GM21529 (cell line): ENCODE measurements around the gene CYP2W1.
"Not testable (repeated sequence)": the region's sequence is repeated elsewhere in the genome, so short reads cannot be mapped to it uniquely, and the experiment has no call there.

Source experiments
- ATAC-seq: cut with Tn5 transposase; IDR thresholded peaks from one replicate; pipeline ENCODE4 v1.9.1; 2021; ENCODE audit not compliant: unreplicated experiment

Gene CYP2W1

DNA sequence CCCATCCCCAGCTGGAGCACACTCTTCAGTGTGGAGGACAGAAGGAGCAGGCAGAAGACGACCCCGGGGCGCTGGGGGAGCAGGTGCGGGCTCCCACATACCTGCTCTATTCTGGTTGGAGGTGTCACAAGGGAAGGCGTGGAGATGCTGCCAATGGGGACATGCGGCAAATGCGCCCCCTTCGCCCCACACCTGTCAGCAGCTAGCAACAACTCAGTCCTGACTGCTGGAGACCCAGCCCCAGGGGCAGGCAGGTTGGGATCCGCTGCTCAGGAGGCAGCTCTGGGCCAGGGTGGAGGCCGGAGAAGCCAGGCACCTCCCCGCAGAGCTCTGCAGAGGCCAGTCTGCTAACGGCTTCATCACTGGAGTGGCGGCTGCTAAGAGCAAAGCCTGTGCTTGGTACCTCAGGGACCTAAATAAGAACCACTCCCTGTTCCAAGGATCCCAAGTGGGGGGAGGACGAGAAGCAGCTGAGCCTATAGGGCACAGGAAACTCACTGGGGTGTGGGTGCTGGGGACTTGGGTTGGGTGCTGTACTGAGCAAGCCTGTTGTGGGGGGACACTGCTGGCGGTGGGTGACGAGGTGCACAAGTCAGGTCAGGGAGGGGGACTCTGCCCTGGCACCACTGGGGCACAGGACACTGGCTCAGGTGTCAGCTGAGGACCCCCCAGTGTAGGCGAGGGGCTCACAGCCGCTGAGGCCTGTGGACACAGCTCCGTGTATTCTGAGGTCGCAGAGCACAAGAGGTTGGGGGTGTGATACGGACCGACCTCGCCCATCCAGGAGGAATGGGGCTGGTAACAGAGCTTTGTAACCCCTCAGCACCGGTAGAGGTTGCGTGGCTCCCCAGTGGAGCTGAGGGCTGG lies 42.1 kb downstream of the CYP2W1 start:
- ATAC-seq, result no peak

DNA sequence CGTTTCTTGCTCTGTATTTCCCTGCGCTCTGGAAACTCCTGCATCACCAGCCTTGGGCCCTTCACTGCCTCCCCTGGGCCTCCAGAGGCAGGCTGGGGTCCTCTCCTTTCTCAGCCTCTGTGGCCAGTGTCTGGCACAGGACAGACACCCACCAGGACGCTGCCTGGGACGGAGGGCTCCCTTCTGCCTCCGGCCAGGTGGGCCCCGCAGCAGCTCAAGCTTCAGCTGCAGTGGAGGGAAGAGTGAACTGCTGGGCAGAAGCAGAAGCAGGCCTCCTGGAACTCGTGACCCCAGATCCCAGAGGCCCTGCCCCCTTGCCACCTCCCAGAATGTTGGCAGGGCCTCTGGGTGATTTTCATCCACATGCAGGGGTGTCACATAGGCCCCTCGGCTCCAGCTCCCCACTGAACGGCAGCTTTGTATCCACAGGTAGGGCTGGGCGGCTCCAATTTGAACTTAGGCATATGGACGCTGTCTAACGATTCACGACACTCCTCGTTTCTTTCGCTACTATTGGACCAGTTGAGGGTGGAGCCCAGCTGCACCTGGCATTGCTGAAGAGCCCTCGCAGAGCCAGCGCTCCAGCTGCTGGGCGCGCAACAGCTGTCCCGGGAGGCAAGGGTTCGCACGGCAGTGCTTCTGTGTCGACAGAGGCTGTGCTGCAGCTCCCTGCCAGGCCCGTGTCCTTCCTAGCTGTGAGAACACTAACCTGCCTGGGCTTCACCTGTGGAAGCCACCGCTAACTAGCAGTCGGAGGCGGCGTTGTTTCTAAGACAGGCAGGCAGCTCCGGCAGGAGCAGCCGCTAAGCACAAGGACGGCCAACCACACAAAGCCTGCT lies 43.0 kb downstream of the CYP2W1 start:
- no peak for ATAC-seq

DNA sequence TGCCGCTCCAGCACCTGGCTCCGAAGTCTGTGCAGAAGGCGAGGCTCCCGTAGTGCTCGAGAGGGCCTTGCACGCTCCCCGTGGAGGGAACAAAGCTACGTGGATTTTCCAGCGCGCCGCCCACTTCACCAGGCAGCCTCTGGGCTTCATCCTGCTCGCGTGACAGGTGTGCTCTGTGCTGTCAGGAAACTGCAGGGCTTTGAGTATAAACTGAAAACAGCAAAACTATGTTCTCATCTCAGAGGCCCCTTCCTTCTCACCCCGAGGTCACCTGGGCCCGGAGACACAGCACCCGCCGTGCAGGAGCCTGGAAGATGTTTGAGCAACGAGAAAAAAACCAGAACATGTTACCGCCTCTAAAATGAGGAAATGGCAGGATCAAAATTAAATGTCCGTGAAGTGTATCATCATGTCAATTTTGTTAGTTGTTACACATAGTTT lies 43.8 kb downstream of the CYP2W1 start:
- ATAC-seq, result no peak

DNA sequence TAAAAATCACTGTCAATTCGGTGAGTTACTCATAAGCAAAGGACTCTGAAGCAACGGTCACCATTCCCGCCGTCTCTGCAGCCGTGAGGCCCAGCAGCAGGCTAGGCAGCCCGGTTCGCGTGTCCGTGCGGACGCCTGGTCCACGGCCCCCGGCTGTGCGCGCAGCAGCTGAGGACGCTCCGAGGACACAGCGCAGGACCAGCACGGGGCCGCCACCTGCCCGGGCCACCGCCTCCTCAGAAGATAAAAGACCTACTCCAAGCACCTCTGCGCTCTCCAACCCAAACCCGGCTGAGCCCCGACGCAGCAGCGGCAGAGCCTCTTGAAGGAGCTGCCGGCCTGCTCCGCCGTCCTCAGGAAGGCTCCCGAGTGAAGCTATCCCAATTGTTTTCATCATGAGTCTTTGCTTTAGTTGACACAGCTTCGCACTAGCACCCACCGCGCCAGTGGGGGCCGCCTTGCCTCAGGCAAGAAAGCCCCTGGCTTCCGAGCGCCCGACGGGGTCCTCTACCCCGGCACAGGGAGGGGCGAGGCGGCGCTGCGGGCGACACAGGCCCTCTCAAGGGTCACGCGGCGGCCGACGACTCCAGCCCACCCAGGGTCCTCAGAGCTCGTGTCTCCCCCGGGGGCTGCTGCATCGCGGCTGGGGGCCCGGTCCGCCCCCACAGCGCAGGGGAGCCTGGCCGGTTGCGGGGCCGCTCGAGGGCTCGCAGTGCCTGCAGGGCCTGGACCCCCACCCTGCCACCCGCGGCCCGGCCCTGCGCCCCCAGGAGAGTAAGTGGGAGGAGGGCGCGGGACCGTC lies 44.5 kb downstream of the CYP2W1 start:
- ATAC-seq, result peak; percentile 0

DNA sequence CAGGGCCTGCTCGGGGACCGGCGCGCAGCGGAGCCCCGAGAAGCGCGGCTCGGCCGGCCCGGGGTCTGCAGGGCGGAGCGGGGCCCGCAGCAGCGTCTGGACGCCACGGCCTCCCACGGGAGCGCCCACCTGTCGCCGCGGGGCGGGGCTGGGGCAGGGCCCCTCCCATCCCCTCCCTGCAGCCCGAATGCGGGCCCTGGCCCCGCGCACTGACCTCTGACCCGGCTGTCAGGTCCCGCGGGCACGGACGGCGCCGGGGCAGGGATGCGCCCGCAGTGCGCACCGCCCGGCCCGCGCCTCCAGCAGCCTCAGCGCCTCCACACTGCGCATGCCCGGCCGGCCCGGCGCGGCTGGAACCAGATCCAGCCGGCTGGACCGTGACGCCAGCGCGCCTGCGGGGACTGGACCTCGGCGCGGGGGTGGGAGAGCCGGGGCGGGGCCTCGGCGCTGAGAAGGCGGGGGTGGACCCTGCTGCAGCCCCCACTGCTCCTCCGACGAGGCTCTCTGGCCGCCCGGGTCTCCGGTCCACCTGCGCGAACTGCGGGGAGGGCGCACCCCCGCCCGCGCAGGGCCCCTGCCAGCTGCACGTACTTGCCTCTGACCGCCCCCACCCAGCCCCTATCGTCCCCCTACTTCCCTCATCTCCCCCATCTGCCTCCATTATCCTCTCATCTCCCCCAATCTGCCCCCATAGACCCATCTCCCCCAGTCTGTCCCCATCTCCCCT lies 45.2 kb downstream of the CYP2W1 start:
- peak; percentile 44 for ATAC-seq

DNA sequence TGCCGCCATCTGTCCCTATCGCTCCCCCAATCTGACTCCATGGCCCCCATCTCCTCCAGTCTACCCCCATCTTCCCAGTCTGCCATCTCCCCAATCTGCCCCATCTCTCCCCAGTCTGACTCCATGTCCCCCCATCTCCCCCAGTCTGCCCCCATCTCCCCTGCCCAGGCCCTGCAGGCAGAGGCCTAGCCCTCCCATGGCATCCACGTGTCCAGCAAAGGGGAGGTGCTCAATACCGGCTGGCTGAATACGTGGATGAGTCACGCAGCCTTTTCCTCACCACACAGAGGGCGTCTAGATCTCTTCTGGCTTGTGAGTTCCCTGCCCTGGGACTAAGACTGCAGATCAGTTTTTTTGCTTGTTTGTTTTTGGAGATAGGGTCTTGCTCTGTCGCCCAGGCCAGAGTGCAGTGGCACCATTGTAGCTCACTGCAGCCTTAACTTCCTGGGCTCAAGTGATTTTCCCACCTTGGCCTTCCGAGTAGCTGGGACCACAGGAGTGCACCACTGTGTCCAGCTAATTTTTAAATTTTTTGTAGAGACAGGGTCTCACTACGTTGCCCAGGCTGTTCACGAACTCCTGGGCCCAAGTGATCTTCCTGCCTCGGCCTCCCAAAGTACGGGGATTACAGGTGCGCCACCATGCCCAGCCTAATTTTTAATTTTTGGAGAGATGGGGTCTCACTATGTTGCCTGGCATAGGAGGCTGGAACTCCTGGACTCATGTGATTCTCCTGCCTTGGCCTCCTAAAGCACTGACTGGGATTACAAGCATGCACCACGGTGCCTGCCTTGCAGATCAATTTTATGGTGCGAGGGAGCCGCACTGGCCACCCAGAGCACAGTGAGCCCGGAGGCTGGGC lies 46.0 kb downstream of the CYP2W1 start:
- ATAC-seq, result no peak

DNA sequence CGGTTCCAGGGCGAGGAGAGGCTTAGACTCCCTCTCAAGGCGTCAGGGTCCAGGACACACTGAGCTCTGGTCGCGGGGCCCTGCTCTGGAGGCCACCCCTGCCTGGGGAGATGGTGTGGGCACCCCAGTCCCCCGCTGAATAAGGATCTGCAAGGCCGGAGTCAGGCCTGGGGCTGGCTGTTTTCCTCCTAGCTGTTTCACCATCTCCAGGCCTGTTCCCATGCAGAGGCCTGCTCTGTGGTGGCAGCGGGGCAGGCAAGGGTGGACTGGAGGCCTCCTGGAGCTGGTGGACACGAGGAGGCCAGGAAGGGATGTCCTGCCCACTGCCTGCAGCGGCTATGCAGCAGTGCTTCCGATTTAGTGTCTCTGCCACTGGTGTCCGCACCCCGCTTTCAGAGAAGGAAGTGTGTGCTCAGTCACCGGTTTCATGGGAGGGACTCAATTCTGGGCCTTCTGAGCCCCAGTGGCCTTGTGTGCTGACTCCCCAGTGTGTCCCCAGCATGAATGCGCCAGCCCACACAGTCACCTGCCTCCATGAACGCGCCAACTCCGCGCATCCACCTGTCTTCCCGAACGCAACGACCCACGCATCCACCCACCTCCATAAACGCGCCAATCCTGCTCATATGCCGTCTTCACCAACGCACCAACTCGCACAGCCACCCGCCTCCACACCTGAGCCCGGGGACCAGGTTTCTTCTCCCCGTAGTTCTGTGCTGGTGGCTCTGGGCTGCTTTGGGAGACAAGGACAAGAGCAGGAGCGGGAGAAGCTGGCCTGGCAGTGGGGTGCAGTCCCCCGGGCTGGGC lies 46.9 kb downstream of the CYP2W1 start:
- no peak for ATAC-seq

DNA sequence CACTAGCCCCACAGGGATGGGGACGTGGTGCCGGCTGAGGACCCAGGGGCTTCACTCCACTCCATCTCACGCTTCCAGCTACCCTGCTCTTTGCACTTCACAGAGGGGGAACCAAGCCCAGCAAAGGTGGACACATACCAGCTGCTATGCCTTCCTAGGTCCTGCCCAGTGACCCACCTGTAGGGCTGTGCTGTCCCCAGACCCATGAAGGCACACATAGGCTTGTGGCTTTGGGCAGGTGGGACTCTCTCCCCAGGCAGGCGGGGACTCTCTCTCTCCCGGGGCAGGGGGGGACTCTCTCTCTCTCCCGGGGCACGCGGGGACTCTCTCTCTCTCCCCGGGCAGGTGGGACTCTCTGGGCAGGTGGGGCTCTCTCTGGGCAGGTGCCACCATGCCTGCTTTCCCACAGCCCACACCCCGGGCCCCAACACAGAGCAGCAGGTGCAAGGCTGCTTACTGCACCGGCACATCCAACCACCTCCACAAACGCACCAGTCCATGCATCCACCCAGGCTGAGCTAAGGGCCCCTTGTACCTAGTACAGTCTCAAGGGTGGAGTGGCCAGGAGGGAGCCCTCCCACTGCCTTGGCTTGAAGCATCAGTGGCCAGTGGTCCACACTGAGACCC lies 47.6 kb downstream of the CYP2W1 start:
- ATAC-seq, result no peak

DNA sequence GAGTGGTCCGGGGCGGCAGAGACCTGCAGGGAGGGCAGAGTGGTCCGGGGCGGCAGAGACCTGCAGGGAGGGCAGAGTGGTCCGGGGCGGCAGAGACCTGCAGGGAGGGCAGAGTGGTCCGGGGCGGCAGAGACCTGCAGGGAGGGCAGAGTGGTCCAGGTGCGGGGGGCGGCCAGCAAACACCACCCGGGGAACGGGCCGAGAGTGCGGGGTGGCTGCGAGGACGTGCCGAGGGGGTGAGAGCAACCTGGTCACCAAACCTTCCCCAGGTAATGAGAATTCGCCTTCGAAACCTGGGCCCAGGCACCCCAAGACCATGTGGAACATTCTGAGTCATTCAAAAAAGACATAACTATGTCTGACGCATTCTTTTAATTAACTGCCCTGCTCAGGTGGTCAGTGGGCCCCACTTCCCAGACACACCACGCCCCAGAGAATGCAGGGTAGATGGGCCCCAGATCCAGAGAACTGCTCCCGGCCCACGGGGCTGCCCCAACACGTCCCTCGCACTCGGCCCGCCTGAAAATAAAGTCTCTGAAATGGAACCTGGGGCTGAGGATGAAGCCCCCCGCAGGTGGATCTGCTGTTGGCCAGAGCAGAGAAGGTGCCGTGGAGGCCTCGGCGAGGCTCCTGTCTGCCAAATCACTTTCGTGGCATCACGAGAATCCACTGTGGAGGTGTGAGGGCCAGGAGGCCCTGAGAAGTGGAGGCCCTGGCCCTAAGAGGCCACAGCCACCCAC lies 48.9 kb downstream of the CYP2W1 start:
- no peak for ATAC-seq

DNA sequence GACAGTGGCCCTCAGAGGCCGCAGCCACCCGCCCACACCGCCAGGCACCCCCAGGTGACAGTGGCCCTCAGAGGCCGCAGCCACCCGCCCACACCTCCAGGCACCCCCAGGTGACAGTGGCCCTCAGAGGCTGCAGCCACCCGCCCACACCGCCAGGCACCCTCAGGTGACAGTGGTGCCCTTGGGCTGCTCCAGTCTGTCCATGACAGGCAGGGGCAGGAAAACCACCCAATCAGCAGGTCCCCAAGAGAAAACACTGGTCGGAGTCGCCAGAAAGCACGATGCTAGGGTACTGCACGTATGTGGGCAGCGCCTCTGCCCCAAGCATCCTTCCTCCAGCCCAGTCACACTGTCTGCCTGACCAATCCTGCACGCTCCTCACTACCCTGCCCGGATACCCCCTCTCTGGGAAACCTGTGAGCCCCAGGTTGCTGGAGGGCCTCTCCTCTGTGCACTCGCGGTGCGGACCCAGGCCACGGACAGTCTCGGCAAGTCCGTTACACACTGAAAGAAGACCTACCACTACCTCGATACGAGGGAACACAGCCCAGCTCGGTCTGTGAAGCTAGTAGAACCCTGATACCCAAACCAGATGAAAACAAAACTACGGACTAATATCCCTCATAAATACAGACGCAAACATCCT lies 49.7 kb downstream of the CYP2W1 start:
- ATAC-seq, result no peak

DNA sequence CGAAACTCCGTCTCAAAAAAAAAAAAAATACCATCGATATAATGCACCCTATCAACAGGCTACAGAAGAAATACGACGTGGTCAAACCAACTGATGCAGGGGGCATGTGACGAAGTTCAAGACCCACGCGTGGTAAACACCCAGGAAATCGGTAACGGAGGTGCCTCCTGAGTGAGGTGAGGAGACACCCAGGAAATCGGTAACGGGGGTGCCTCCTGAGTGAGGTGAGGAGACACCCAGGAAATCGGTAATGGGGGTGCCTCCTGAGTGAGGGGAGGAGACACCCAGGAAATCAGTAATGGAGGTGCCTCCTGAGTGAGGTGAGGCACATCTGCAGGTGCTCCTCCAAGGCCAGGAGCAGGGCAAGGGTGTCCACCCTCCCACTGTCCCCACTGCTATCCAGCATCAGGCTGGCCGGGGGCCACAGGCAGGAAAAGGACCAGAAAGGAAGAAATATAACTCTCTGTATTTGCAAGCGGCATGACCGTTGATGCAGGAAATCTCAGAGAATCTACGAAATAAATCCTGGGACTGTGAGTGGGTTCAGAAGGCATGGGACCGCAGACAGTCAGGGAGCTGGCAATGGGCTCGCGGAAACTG lies 50.7 kb downstream of the CYP2W1 start:
- ATAC-seq, result no peak

DNA sequence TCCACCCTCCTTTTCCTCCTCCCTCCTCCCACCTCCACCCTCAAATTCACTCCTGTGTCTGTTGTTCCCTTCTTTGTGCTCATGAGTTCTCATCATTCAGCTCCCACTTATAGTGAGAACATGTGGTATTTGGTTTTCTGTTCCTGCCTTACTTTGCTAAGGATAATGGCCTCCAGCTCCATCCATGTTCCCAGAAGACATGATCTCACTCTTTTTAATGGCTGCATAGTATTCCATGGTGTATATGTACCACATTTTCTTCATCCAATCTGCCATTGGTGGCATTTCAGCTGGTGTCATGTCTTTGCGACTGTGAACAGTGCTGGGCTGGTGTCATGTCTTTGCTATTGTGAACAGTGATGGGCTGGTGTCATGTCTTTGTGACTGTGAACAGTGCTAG lies 51.8 kb downstream of the CYP2W1 start:
- not testable (repeated sequence) for ATAC-seq

DNA sequence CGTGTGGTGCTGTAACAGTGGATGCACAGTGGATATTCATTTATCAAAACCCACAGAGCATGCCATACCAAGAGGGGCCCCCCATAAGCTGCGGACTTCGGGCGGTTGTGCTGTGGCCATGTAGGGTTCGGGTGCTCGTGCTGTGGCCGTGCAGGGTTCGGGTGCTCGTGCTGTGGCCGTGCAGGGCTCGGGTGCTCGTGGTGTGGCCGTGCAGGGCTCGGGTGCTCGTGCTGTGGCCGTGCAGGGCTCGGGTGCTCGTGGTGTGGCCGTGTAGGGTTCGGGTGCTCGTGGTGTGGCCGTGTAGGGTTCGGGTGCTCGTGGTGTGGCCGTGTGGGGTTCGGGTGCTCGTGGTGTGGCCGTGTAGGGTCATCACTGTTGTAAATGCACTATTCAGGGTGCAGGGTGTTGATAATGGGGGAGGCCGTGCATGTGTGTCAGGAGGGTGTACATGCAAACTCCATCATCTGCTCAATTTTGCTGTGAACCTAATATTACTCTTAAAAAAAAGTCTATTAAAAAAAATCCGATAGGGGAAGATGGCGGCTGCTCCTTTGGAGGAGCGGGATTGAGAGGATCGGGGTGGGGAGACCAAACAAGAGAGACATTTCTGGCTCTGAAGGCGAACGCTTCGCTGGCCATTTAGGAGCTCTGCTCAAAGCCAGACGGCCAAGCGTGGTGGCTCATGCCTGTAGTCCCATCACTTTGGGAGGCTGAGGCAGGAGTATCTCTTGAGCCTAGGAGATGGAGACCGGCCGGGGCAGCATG lies 53.4 kb downstream of the CYP2W1 start:
- not testable (repeated sequence) for ATAC-seq
